ENCODE measurements around the gene EIF4E1B. TPM values are rescaled to one million over a fixed set of nuclear protein-coding genes. Genes with fewer than 3 reads are reported as not detected.
"Not testable (repeated sequence)": the region's sequence is repeated elsewhere in the genome, so short reads cannot be mapped to it uniquely, and the experiment has no call there.

The EIF4E1B gene
- total RNA-seq, 2 donors from 2014 or later, result not detected

DNA sequence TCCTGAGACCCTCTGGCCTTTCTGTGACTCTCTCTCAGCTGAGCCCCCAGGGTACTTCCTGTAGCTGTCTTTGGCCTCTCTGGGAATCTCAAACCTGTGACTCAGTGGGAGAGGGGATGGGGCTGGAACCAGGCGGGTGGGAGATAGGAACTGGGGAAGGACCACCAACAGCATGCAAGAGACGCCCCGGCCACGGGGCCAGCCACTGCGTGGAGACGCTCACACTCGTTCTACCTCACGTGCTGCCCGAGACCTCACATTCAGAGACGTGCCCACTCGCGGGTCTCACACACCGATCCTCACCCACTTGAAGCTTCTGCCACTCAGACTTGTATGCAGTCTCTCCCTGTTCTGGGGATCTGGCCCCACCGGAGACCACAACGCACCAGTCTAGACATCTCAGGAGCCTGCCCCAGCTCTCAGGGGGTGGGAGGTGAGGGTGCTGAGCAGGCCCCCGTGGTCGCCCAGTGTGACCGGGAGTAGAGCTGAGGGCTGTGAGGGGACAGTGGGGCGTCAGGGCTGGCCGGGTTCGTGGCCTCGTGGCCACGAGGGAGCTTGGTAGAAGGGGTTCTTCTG lies 34.3 kb upstream of the EIF4E1B start:
- Mint-ChIP-seq H3K27ac (no peak overlapping the region), H3K27me3 (peaks cover 10% of the 10 kb centered on the region), H3K4me1 (peaks cover 4% of the 10 kb centered on the region), H3K4me3 (peak overlapping the region; percentile 82), H3K36me3 (ENCODE audit: low read depth) (no peaks in the 10 kb centered on the region)
- ATAC-seq, result no peak
- DNase-seq, result no peak
- no peaks in the 10 kb centered on the region for H3K9me3 ChIP-seq (ENCODE audit: control insufficient read depth, low read length, poor library complexity, severe bottlenecking)

GRCh38 chr5:176596689-176597416 lies 33.6 kb upstream of the EIF4E1B start:
- Mint-ChIP-seq H3K27ac (no peak overlapping the region), H3K4me3 (peak overlapping the region; percentile 82), H3K36me3 (ENCODE audit: low read depth) (no peaks in the 10 kb centered on the region), H3K4me1 (peaks cover 4% of the 10 kb centered on the region), H3K27me3 (peaks cover 10% of the 10 kb centered on the region)
- peak; percentile 52 to 54 (median 53) for DNase-seq
- peak; percentile 87 for ATAC-seq
- H3K9me3 ChIP-seq (ENCODE audit: control insufficient read depth, low read length, poor library complexity, severe bottlenecking), result no peaks in the 10 kb centered on the region

DNA sequence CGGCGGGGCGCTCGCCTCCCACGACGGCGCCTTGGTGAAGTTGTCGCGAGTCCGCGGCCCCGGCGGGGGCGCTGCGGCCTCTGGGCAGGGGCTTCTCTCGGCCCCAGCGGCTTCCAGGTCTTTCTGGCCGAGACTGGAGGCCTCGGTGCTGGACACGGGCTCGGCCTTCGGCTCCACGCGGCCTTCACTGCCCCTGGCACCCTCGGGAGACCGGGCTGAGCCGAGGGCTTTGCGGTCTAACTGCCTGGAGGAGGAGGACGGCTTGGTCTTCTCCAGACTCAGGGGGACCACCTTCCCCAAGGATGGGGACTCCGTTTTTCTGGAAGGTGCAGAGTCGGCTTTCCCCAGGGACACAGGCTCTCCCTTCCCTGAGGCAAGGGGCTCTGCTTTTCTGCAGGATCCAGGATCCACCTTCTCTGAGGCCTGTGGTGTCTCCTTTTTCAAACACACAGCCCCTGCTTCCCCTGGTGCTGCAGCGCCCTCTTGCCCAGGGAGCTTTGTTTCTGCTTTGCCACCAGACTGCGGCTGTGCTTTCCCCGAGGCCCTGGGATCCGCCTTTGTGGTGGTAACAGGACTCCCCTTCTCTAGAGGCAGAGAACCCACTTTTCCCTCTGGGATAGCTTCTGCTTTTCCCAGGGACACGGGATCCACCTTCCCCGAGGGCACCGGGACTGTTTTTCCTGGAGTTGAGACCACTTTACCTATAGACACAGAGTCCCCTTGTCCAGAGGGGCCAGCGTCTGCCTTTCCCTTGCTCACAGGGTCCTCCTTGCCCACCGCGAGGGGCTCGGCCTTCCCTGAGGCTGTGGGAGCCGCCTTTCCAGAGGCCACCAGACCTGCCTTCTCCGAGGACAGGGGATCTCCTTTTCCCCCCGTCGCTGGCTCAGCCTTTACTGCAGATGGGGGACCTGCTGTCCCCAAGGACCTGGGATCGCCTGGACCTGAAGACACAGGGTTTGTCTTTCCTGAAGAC lies 32.8 kb upstream of the EIF4E1B start:
- DNase-seq (no peak), ATAC-seq (no peak)
- no peaks in the 10 kb centered on the region for H3K9me3 ChIP-seq (ENCODE audit: control insufficient read depth, low read length, poor library complexity, severe bottlenecking)
- Mint-ChIP-seq H3K36me3 (ENCODE audit: low read depth) (no peaks in the 10 kb centered on the region), H3K4me1 (peaks cover 9% of the 10 kb centered on the region), H3K27me3 (peaks cover 10% of the 10 kb centered on the region), H3K4me3 (peak overlapping the region; percentile 76), H3K27ac (no peak overlapping the region)

- H3K27me3 Mint-ChIP-seq; ATAC-seq; H3K9me3 ChIP-seq (ENCODE audit: control insufficient read depth, low read length, poor library complexity, severe bottlenecking); H3K27ac Mint-ChIP-seq; H3K4me1 Mint-ChIP-seq; DNase-seq; H3K4me3 Mint-ChIP-seq; H3K36me3 Mint-ChIP-seq (ENCODE audit: low read depth): not testable (repeated sequence)
Measured at GRCh38 chr5:176599749-176600430, 30.6 kb upstream of the EIF4E1B start.

GRCh38 chr5:176601901-176602482 lies 28.5 kb upstream of the EIF4E1B start:
- H3K9me3 ChIP-seq (ENCODE audit: control insufficient read depth, low read length, poor library complexity, severe bottlenecking), result no peaks in the 10 kb centered on the region
- ATAC-seq (no peak), DNase-seq (no peak)
- Mint-ChIP-seq H3K27me3 (no peaks in the 10 kb centered on the region), H3K4me1 (peaks cover 4% of the 10 kb centered on the region), H3K36me3 (ENCODE audit: low read depth) (no peaks in the 10 kb centered on the region), H3K27ac (no peak overlapping the region), H3K4me3 (no peak overlapping the region)

DNA sequence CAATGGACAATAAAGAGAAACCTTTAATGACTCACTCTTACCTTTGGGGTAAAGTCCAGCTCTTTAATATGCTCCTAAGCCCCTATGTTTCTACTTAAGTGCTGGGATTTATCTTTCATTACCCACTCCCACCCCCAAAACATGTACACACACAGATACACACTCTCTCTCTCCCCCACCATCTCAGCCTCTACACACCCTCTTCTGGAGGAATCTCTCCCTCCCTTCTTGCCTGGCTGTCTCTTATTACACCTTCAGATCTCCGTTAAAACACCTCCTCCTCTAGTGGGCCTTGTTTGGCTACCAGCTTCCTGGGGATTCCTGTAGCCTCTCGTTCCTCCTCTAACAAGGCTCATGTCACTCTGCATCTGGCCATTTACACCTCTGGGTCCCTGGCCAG lies 27.4 kb upstream of the EIF4E1B start:
- no peaks in the 10 kb centered on the region for H3K36me3 Mint-ChIP-seq (ENCODE audit: low read depth)
- no peak overlapping the region for H3K4me3 Mint-ChIP-seq
- H3K27me3 Mint-ChIP-seq, result no peaks in the 10 kb centered on the region
- DNase-seq (no peak), ATAC-seq (no peak)
- no peak overlapping the region for H3K27ac Mint-ChIP-seq
- peaks cover 4% of the 10 kb centered on the region for H3K4me1 Mint-ChIP-seq
- H3K9me3 ChIP-seq (ENCODE audit: control insufficient read depth, low read length, poor library complexity, severe bottlenecking), result no peaks in the 10 kb centered on the region

GRCh38 chr5:176606032-176606431 lies 24.4 kb upstream of the EIF4E1B start:
- no peaks in the 10 kb centered on the region for H3K9me3 ChIP-seq (ENCODE audit: control insufficient read depth, low read length, poor library complexity, severe bottlenecking)
- no peaks in the 10 kb centered on the region for H3K27me3 Mint-ChIP-seq
- DNase-seq (no peak), ATAC-seq (no peak)
- H3K4me1 Mint-ChIP-seq, result peaks cover 13% of the 10 kb centered on the region
- H3K4me3 Mint-ChIP-seq, result no peak overlapping the region
- peaks cover 2% of the 10 kb centered on the region for H3K36me3 Mint-ChIP-seq (ENCODE audit: low read depth)
- H3K27ac Mint-ChIP-seq, result no peak overlapping the region

GRCh38 chr5:176606875-176607274 lies 23.6 kb upstream of the EIF4E1B start:
- DNase-seq, result no peak
- Mint-ChIP-seq H3K4me1 (peaks cover 13% of the 10 kb centered on the region), H3K27me3 (peaks cover 6% of the 10 kb centered on the region), H3K27ac (no peak overlapping the region), H3K36me3 (ENCODE audit: low read depth) (peaks cover 2% of the 10 kb centered on the region), H3K4me3 (no peak overlapping the region)
- H3K9me3 ChIP-seq (ENCODE audit: control insufficient read depth, low read length, poor library complexity, severe bottlenecking), result no peaks in the 10 kb centered on the region
- ATAC-seq, result no peak

- no peak overlapping the region for H3K27ac Mint-ChIP-seq
- H3K36me3 Mint-ChIP-seq (ENCODE audit: low read depth), result peaks cover 2% of the 10 kb centered on the region
- H3K9me3 ChIP-seq (ENCODE audit: control insufficient read depth, low read length, poor library complexity, severe bottlenecking), result no peaks in the 10 kb centered on the region
- peak overlapping the region; percentile 97 for H3K4me3 Mint-ChIP-seq
- no peak for ATAC-seq
- DNase-seq, result no peak
- peaks cover 19% of the 10 kb centered on the region for H3K27me3 Mint-ChIP-seq
- peaks cover 9% of the 10 kb centered on the region for H3K4me1 Mint-ChIP-seq
Measured at GRCh38 chr5:176608142-176608705, 22.3 kb upstream of the EIF4E1B start.

DNA sequence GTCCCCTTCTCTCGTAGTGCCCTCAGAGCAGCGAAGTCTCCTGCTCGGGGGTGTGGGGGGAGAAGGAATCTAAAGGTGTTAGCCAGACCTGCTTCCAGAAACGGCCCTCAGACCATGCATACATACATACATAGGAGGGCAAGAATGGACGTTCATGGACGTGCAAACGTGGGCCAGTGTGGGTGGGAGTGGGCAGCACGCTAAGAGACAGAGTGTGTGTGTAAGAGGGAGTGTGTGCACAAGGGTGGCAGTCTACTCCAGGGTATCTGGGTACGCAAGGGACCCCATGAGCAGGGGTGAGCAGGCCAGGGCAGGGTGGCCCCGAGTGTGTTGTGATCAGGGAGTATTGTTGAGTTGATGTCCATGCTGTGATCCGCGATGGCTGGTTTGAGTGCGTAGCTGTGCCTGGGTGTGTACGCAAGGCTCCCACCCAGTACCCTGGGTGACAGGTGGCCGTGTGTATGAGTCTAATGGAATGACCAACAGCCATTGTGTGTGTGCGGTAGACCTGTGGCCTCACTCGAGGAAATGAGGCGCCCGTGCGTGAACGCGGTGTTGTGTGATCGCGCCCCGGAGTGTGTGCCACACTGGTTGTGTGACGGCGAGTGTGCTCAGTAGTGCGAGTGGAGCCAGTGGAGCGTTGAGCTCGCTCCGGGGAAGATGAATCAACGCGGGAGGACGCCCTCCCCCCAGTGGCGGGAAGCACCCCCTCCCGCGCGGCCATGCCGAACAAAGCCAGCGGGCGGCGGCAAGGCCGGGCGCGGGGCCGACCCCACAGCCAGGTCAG lies 21.3 kb upstream of the EIF4E1B start:
- no peaks in the 10 kb centered on the region for H3K9me3 ChIP-seq (ENCODE audit: control insufficient read depth, low read length, poor library complexity, severe bottlenecking)
- H3K4me1 Mint-ChIP-seq, result peaks cover 9% of the 10 kb centered on the region
- ATAC-seq, result peak; percentile 35
- peaks cover 2% of the 10 kb centered on the region for H3K36me3 Mint-ChIP-seq (ENCODE audit: low read depth)
- H3K27me3 Mint-ChIP-seq, result peaks cover 19% of the 10 kb centered on the region
- no peak for DNase-seq
- peak overlapping the region; percentile 97 for H3K4me3 Mint-ChIP-seq
- H3K27ac Mint-ChIP-seq, result peak overlapping the region; percentile 2

GRCh38 chr5:176609724-176610434 lies 20.6 kb upstream of the EIF4E1B start, which contains the start of gene GPRIN1:
Gene GPRIN1 (minus strand): TSS chr5:176610156. CDS start chr5:176599834, 10,322 bp downstream.
- peak; percentile 37 to 61 (median 37) for DNase-seq
- peaks cover 23% of the 10 kb centered on the region for H3K27me3 Mint-ChIP-seq
- ATAC-seq, result peak; percentile 72
- H3K4me1 Mint-ChIP-seq, result peaks cover 9% of the 10 kb centered on the region
- no peaks in the 10 kb centered on the region for H3K9me3 ChIP-seq (ENCODE audit: control insufficient read depth, low read length, poor library complexity, severe bottlenecking)
- H3K4me3 Mint-ChIP-seq, result peak within 1 kb of the TSS; percentile 97
- peaks cover 2% of the 10 kb centered on the region for H3K36me3 Mint-ChIP-seq (ENCODE audit: low read depth)
- peak within 1 kb of the TSS; percentile 2 for H3K27ac Mint-ChIP-seq
